GM19468 (cell line): Measurements from ENCODE around the gene REC114.
"Not testable (repeated sequence)": the region's sequence is repeated elsewhere in the genome, so short reads cannot be mapped to it uniquely, and the experiment has no call there.

Experiments used
- ATAC-seq: cut with Tn5 transposase; IDR thresholded peaks from one replicate; pipeline ENCODE4 v1.9.1; 2021; ENCODE audit warnings: mild to moderate bottlenecking, moderate library complexity, moderate number of reproducible peaks; ENCODE audit not compliant: unreplicated experiment; ENCODE audit errors: extremely low read depth

Gene REC114

DNA sequence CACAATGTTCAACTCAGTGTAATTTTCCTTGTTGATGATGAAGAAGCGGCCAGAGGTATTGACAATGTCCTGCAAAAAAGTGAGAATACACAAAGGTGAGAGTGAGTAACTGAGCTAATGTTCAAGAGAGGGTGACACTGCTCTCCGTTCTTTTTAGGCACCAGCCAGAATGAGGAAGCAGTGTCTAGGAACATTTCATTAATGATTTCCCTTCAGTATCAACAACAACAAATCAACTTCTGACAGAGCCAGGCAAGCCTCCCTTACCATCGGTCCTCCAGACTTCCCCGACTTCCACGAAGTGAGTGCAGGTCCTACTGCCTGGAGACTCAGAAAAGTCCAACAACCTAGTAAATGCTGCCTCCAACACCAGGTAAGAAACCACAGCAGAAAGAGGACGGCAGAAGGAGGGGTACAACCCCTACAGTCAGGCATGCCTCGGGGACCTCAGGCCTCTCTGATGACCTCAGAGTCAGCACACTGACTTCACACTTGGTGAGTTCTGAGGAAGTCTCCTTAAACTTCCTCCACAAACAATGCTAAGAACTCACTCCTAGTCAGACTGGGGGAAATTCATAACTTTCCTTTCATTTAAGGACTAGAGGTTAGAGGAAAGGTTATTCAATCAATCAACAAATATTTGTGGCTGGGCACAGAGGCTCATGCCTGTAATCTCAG, 127.5 kb downstream of the REC114 start:
- no peak for ATAC-seq

DNA sequence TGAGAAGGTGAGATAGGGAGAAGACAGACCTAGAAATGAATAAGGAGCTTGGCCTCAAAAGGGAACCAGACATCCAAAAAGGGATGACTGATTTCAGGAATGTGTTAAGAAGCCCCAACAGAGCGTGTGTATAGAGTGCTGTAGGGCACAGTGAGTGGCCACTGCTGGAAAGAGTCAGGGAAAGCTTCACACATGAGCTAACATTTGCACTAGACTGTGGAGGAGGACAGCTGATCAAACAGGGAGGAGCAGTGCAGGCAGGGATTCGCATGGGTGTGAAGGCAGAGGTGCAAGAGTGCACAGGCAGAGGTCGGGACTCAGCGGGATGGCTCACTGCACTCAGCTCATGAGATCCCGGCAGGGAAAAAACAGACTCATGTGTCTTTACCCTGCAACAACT, 128.4 kb downstream of the REC114 start:
- no peak for ATAC-seq

DNA sequence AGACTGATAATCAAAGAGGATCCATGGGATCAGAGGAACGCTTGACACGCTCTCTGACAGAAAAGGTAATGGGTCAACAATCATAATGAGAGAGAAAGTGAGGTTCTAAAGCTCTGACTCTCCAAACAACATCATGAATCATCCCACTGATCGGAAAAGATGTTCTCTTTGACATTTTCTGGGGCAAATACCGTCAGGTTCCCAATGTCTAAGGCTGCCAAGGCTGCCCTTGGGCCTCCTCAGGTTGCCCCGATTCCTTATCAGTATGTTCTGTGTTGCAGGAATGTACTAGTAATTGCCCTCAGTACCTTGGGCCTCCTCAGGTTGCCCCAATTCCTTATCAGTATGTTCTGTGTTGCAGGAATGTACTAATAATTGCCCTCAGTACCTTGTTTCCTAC, 129.3 kb downstream of the REC114 start:
- ATAC-seq: no peak

DNA sequence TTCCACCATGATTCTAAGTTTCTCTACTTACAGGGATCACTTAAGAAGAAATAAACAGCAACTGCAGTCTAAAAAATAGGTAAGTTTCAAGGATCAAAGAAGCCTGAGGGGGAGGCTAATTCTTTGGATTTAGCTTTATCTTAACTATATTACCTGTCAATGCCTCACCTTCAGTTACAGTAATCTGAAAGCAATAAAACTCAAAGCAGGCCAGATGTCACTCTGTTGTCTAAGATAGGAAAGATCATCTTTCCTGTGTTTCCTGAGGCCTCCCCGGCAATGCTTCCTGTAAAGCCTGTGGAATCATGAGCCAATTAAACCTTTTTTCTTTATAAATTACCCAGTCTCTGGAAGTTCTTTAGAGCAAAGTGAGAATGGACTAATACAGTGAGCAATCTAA, 130.1 kb downstream of the REC114 start:
- ATAC-seq: no peak

DNA sequence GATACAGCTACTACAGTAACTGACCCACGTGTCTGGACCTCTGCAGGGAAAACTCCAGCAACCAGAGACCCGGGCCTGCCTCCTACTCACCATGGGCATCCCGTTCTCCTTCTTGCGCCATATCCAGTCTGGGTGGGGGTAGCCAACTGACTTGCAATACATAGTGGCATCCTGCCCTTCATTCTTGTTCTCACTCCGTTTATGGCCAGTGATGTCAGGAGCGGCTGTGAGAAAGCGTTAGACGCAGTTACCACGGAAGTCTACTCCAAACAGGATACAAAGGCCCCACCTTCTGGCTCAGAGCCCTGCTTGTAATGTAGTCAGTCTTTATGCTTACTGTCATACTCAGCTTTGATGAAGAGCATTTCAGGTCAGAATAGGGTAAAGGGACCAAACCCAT, 130.6 kb downstream of the REC114 start:
- ATAC-seq: no peak

DNA sequence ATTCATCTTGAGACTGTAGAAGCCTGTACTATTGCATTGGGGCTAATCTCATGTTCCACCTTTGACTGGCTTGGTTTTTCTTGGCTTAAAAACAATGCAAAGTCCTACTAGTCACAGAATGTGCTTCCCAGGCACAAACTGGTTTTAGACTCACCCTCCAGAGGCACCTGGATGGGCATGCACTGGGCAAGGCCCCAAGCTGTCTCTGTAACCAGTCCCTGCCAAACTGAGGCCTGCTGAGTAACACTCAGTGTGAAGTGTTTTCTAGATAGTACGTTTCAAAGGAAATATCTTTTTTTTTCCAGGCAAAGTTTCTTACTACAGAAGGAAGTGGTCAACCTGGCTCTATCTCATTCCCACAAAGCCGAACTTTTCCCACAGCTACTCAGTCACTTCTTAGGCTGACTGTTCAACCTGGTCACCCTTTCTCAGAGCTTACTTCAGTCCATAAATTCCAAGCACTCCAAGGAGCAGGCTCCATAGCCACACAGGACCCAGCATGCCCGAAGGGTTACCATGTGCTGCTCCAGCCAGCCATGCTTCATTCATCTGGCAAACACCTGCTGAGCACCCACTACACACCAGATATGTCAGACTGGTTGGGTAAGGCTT, 132.8 kb downstream of the REC114 start:
- ATAC-seq: no peak

DNA sequence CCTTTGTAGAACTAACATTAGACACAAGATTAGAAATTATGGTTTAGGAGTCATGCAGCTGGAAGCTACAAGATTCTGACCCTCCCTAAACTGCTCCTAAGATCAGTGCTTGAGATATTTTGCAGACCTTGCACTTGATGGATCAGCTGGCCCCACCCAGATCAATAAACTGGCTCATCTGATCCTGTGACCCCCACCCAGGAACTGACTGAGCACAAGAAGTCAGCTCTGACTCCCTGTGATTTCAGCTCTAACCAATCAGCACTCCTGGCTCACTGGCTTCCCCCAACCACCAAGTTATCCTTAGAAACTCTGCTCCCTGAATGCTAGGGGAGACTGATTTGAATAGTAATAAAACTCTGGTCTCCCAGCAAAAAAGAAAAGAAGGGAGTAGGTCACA, 134.6 kb downstream of the REC114 start:
- not testable (repeated sequence) for ATAC-seq

DNA sequence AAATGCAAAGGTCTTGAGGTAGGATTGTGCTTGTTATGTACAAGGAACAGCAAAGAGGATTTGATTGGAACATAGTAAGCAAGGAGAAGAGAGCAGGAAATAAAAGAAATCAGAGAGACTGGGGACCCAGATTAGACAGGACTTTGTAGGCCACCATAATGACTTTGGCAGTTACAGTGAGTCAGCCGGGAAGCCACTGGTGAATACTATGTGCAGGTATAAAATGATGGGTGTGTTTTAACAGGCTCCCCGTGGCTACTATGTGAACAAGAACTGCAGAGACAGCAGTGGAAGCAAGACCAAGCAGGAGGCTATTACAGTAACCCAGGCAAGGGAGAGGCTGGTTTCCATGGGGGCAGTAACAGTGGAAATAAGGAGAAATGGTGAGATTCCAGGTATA, 135.1 kb downstream of the REC114 start:
- ATAC-seq: no peak

DNA sequence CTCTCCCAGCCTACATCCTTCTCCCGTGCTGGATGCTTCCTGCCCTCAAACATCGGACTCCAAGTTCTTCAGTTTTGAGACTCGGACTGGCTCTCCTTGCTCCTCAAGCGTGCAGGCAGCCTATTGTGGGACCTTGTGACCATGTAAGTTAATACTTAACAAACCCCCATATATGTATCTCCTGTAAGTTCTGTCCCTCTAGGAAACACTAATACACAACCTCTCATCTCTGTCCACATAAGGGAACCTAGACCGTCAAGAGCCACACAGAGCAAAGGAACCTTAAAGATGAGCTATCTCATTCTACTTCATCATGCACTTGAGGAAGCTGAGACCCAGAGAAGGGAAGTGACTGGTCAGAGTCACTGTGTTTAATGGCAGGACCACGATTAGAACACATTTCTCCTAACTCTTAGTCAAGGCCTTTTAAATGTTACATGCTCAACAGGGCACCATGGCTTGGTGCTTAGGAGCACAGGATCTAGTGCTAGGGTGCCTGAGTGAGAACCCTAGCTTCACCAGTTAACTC, 140.0 kb downstream of the REC114 start:
- ATAC-seq: no peak

DNA sequence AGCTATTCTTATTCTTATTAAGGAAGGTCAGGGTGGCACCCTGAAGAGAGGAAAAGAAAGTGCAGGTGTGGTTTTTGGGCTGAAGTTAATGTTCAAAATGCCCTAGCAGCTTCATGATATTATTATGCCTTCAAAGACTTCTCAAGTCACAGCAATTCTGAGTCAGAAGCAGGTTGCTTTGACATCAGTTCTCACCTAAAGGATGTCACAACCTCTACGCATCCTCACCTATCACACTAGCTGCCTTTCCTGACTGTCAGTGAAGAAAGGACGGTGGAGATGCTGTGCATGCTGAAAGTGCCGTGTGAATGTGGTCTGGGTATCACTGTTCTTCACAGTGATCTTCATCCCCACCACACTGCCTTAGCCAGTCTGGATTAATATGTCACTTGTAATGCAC, 140.6 kb downstream of the REC114 start:
- ATAC-seq: no peak

DNA sequence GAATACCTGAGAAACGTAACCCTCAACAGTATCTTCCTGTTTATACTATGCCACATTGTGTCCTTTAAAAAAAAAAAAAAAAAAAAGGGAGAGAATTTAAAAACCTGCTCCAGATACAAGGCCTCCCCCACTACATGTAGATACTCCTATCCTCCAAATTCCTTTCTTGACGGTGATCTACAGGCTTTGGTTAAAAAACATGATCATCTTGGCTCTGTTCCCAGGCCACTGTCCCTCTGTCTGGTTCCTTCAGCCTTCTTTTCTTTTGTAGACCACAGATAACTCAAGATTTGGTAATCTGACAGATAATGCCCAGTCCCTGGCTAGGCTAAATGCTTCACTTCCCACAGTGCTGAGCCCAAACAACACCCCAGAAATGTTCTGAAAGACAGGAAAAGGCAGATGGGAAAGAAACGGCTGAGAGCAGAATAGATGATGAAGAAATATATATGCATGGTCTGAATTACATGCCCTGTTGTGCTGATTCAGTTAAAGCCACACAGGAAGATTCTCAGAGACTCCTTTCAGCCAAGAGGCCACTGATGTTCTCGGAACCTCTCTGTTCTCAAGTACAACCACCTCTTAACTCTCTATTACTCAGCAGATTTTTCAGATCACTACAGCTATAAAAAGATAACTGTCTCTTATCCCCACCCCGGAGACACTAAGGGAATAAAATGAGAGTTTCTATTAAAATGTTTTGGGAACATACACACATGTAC, 141.9 kb downstream of the REC114 start:
- ATAC-seq: no peak

DNA sequence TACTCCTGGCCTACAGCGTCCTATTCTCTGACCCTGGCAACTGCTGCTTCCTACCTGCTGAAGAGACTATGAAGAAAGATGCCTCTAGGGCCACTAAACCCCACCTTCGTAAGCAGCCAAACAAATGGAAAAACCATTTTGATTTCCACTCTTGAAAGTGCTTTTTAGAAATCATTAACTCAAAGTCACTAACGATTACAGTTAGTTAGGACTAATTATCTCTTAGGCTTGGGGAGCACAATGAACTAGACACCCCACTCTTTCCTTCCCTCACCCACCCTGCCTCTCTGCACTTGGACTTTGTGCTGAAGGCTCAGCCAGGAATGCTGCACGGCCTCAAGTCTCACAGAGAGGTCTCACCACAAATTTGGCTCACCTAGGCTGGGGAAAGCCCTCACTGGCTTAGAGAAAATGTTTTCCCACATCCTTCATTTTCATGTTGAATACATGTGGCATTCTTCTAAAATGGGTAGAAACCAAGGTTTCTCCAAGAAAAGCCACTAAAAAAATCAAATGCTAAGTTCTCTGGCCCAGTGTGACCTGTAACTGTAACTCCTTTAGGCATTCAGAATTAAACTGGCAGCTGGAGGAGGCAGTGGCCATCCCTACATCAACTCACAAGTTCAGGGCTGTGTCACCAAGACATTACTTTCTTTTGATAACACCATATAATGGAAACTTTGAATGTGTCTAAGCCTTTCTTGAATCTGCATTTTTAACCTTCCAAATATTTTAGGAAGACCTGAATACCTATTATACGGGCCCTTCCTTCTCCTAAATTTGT, 143.1 kb downstream of the REC114 start:
- ATAC-seq: no peak

DNA sequence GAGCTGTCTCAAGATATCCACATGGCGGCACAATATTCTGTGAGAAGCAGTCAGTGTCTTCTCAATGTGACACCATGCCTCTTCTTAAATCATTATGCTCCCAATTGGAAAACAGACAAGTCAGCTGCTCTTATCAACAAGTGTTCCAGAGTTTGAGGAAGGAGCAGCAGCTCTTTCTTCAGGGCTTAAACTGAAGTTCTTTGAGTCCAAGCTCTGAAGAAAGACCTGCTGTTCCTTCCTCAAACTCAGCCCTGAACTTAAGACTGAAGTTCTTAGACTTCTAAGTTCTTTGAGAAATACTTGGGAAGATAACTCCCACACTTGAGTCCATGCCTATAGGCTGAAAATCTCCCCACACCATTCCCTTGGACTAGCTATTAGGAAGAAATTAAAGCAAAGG, 146.8 kb downstream of the REC114 start:
- no peak for ATAC-seq

DNA sequence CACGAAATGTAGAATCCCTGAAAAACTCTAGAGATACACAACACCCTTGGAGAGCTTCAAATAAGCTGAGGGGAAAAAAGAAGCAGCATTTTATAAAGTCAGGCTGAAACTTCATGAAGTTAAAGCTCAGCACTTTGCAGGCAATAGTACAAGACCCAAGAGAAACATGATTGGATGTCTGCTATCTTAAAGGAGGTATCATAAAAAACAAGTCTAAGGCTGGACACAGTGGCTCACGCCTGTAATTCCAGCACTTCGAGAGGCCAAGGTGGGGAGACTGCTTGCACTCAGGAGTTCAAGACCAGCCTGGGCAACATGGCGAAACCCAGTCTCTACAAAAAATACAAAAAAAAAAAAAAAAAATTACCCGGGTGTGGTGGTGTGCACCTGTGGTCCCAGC, 147.3 kb downstream of the REC114 start:
- no peak for ATAC-seq

DNA sequence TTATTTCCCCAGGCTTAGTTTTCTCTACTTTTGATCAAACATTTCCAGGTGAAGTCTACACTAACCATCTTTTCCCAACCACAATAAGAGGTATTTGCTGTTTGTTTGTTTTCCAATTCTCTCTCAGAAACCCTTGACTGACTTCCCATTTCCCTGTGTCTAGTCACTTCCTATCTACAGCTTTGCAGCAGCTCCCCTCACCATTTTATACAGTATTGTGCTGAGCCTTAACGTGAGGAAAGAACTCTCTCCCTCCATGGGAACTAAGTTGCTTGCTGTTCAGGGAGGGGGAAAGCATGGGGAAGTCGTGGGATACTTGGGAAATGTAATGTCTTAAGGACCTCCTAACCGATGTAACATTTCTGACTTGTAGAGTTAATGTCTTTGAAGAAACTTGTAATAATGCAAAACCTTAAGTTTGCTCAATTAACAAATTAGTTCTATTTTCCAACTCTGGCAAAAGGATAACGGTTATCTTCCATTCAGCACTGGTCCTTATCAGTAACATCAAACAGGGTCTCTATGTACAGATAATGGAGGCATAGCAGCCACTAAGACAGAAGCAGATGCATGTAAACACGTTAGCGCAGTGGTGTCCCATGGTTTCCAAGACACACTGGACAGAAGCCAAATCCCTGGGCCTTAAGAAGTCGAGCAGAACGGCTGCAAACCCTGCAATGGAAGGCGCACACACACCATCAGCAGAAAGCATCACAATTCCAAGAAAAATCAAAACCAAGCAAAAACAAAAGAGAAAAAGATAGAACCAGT, 150.5 kb downstream of the REC114 start:
- no peak for ATAC-seq

DNA sequence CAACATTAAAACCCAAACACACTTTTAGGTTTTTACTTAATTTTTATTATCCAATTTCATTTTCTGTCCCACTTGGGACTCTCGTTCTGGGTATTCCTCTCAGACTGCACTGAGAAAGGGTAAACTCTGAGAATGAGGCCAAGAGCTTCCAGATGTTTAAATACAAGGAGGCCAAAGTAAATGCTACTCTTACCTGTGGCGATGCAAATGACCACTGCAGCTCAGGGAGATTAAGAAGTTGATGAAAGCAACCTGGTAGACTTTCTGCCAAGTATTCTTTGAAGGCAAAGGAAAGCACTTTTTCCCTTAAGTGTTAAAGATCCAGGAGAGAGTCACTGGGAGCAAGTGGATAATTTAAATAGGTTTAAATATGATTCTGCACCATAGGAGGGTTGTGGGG, 151.1 kb downstream of the REC114 start:
- ATAC-seq: no peak

DNA sequence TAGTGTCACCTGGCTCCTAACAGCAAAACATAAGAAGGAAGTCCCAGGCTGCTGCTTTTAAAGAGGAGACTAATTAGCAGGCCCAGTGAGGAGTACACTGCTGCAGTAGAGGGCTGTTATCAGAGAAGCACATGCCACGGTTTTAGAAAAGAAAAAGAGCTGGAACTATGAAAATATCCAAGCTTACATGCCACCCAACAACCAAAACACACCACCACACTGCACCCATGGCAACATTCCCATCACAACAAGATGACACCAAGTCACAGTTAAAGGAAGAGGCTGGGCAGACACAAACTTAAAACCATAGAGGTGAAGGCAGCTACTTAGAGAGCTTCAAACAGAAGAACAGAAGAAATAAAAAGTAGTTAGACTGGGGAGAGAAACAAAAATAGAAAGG, 153.2 kb downstream of the REC114 start:
- ATAC-seq: no peak

DNA sequence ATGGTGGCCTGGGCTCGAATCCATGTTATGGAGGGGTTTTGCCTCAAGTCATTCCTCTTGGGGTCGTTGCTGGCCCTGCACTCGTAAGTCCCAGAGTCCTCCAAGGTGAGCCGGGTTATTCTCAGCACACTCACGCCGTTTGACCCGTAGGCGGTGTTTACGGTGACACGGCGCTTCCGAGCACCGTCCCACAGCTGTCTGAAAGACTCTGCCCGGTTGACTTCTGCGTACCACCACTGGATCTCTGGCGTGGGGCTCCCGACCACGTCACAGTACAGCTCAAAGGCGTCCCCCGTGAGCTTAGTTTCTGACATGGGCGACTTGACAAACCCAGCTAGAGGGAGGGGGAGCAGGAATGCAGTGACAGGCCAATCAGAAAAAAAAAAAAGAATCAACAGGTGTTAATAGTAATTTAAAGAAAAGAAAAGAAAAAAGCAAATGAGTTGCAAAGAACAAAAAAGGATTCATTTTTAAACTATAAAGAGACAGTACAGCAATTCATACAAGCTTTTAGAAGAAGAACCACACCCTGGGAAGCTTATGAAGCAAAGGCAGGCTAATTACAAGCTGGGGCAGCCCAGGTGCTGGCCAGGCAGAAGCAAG, 154.2 kb downstream of the REC114 start:
- ATAC-seq: no peak

DNA sequence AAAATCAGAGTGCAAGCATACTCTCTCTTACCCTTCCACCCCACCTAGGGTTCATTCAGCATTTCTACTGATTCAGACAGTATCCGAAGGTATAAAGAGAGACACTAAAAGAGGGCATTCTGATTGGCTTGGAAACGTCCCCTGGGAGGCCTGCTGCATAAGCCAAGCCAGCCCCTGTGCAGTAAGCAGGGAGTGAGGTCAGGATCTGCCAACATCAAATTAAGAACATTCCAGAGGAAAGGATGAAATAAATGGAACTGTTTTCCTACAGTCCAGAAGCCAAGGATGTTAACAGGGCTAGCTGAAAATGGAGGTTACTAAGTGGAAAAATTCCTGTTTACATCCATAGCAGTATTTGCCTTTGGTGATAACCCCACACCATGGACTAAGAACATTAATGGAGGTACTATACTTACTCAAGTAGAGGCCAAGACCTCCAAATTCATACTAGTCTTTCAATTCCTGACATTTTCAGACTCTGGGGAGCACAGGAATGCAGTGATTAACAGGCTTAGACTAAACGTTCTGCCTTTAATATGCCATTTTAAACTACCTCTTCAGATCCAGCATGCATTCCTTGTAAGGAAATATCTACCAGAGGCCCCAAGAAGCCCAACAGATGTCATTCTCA, 155.7 kb downstream of the REC114 start:
- ATAC-seq: no peak
